Measurements from ENCODE around the gene AXIN2.

AXIN2 gene

DNA sequence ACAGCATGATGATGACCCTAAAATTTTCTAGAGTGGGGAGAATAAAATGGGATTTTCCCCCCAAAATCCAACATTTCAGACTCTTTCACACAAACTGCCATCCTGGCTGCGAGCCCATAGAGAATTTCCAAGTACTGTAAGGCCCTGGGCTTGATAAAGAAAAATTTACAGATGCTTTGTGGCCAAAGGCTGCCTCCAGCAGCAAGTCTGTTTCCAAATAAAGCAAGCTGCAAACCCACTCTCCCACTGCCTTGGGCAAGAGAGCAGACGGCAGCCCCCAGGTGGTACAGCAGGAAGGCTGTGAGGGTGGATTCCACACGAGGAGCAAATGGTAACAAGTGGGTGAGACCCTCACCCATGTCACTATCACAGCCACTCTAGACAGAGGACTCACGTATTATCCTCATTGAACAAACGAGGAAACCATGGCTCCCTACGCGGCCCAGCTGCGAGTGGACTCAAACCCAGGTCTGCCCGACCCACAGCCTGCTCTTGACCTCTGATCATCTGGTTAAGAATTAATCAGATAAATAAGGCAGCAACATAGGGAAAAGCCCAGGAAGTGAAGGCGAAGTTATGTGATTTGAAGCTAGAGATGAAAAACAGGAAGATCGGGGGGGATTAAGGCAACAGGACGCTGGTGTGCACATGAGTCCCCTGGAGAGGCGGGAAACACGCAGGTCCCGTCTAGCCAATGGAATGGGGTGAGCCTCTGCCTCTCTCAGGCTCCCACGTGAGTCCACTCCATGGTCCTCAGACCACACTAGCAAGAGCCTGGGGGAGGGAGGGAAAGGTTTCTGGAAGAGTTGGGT is 37.4 kb downstream of the AXIN2 start:
- Histone ChIP-seq H3K36me3 (peaks cover 12% of the 10 kb centered on the region), H3K27ac (no peak overlapping the region), H3K4me3 (ENCODE audit: low read depth, low read length) (no peak overlapping the region), H3K9me3 (ENCODE audit: severe bottlenecking) (no peaks in the 10 kb centered on the region), H3K27me3 (ENCODE audit: insufficient read depth, low read depth, severe bottlenecking) (no peaks in the 10 kb centered on the region)
- TF ChIP-seq, protein P1, sequence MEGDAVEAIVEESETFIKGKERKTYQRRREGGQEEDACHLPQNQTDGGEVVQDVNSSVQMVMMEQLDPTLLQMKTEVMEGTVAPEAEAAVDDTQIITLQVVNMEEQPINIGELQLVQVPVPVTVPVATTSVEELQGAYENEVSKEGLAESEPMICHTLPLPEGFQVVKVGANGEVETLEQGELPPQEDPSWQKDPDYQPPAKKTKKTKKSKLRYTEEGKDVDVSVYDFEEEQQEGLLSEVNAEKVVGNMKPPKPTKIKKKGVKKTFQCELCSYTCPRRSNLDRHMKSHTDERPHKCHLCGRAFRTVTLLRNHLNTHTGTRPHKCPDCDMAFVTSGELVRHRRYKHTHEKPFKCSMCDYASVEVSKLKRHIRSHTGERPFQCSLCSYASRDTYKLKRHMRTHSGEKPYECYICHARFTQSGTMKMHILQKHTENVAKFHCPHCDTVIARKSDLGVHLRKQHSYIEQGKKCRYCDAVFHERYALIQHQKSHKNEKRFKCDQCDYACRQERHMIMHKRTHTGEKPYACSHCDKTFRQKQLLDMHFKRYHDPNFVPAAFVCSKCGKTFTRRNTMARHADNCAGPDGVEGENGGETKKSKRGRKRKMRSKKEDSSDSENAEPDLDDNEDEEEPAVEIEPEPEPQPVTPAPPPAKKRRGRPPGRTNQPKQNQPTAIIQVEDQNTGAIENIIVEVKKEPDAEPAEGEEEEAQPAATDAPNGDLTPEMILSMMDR (IDR thresholded peaks at IDR 0.05; ENCODE audit: low read depth, low read length): no peak
- DNase-seq: no peak

DNA sequence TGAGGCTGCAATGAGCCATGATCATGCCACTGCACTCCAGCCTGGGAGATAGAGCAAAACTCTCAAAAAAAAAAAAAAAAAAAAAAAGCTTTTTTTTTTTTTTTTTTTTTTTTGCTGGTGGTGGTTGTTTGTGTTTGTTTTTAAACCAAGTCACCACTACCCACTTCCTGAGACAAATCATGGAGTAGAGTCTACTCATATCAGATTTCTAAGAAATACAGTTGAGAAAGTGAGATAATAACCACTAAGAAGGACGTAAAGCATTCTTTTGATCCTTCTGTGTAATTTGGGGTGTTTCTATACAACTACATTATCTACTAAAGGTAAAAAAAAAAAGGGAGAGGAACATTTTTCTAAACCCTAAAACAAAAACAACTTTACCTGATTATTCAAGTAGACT is 38.0 kb downstream of the AXIN2 start:
- no peak for DNase-seq
- Histone ChIP-seq H3K9me3 (ENCODE audit: severe bottlenecking) (peaks cover 2% of the 10 kb centered on the region), H3K4me3 (ENCODE audit: low read depth, low read length) (no peak overlapping the region)

DNA sequence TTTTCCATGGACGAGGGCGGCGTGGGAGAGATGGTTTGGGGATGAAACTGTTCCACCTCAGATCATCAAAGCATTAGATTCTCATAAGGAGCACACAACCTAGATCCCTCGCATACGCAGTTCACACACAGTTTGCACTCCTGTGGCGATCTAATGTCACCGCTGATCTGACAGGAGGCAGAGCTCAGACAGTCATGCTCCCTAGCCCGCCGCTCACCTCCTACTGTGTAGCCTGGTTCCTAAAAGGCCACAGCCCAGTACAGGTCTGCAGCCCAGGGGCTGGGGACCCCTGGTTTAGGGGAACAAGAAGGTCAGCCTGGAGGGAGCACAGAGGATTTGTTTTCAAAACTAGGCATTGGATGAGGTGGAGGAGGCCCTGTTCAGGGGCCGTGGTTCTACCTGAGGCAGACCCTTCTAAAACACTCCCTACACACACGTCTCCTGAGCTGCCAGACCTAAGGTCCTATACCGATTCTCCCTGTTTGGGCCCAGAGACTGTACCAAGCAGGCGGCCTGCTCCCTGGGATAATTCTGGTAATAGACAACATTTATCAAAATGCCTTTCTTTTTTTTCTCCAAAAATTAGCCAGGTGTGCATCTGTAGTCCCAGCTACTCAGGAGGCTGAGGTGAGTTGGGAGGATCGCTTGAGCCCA is 38.6 kb downstream of the AXIN2 start:
- no peak overlapping the region for H3K27ac ChIP-seq
- H3K4me3 ChIP-seq (ENCODE audit: low read depth, low read length): no peak overlapping the region
- peaks cover 5% of the 10 kb centered on the region for H3K36me3 ChIP-seq
- peaks cover 7% of the 10 kb centered on the region for H3K9me3 ChIP-seq (ENCODE audit: severe bottlenecking)
- TF ChIP-seq, protein P1 (IDR thresholded peaks at IDR 0.05; ENCODE audit: low read depth, low read length): no peak
- no peak for DNase-seq
- peaks cover 5% of the 10 kb centered on the region for H3K27me3 ChIP-seq (ENCODE audit: insufficient read depth, low read depth, severe bottlenecking)

More for the DNA sequence above, 38.0 kb downstream of the AXIN2 start:
- Histone ChIP-seq H3K36me3 (peaks cover 8% of the 10 kb centered on the region), H3K27me3 (ENCODE audit: insufficient read depth, low read depth, severe bottlenecking) (peaks cover 5% of the 10 kb centered on the region), H3K27ac (no peak overlapping the region)
- TF ChIP-seq, protein P1 (IDR thresholded peaks at IDR 0.05; ENCODE audit: low read depth, low read length): no peak

DNA sequence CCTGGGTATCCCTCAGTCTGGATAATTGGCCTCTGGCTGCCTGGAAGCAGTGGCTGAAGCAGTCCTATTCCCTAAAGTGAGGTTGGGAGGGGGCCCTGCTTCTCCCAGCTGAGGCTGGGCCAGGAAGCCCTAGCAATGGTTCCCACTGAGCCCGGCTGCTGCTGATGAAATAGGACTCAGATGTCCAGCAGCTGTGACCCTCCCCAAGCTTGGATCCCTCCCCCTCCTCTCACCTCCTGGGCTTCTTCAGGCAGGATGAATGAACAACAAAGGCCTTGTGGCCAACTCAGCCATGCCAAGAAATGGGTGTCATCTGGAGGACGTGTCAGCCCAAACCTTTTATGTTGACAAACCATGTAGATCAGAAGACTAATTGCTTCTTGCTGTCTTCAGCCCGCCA is 42.0 kb downstream of the AXIN2 start:
- Histone ChIP-seq H3K9me3 (ENCODE audit: severe bottlenecking) (peaks cover 8% of the 10 kb centered on the region), H3K36me3 (no peaks in the 10 kb centered on the region), H3K27ac (no peak overlapping the region), H3K27me3 (ENCODE audit: insufficient read depth, low read depth, severe bottlenecking) (peaks cover 8% of the 10 kb centered on the region), H3K4me3 (ENCODE audit: low read depth, low read length) (no peak overlapping the region)
- DNase-seq: no peak
- TF ChIP-seq, protein P1 (IDR thresholded peaks at IDR 0.05; ENCODE audit: low read depth, low read length): no peak

DNA sequence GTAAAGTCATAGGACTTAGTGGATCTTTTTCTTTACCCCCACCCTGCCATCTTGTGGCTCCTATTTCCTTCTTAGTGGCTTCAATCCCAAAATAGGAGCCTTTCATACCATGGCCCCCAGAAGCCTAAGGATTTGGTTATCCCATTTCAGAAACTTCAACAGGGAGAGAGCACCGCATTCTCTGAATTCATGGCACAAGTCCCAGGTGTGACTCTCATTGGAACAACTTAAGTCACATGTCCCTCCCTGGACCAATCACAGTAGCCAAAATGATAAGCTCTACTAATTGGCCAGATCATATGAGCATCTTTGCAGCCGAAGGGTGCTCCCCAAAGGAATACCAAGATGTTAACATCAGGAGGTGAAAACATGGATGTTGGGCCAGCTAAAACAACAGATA is 43.2 kb downstream of the AXIN2 start:
- no peak for DNase-seq
- TF ChIP-seq, protein P1 (IDR thresholded peaks at IDR 0.05; ENCODE audit: low read depth, low read length): no peak
- Histone ChIP-seq H3K36me3 (no peaks in the 10 kb centered on the region), H3K4me3 (ENCODE audit: low read depth, low read length) (no peak overlapping the region), H3K9me3 (ENCODE audit: severe bottlenecking) (peaks cover 8% of the 10 kb centered on the region), H3K27me3 (ENCODE audit: insufficient read depth, low read depth, severe bottlenecking) (peaks cover 12% of the 10 kb centered on the region), H3K27ac (no peak overlapping the region)

Data from WERI-Rb-1 (cell line).